ENCODE results near the gene FAM131C. TPM values are rescaled to one million over a fixed set of nuclear protein-coding genes. Genes with fewer than 3 reads are reported as not detected.
A peak's percentile ranks its signal among the peaks of the same experiment; 100 is the strongest.

The FAM131C gene
- total RNA-seq, 2 donors from 2014 or later: 0.66 to 2.5 TPM

DNA sequence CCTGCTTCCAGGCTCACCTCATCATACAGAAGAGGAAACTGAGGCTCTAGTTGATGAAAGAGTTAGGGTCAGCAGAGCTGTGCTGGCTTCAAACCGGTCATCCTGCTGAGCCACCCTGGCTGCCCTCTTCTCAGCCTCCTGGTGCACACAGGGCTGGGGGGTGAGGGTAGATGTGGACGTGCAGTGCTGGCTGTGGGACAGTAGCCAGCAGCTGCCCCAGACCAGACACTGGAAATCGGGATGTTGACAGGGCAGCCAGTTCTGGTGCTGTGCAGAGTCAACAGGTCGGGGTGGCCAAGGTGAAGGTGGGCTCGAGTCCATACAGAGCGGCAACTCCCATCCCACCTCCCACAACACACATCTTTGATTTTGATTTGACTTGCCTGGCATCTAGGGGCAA lies 53.1 kb downstream of the FAM131C start:
- 92% methylated on average over 6 of the region's 6 CpGs; no CpG with 5 or more reads in 1 of the 2 experiments for WGBS, 2 experiments (ENCODE audit: insufficient coverage in 1 of 2, insufficient read length in 1 of 2)
- Histone ChIP-seq H3K9me3 (ENCODE audit: control insufficient read depth, low read length) (no peaks in the 10 kb centered on the region), H3K27ac (ENCODE audit: low read depth, low read length) (no peak overlapping the region), H3K27me3 (ENCODE audit: control insufficient read depth, insufficient read depth, low read length, poor library complexity, severe bottlenecking) (no peaks in the 10 kb centered on the region), H3K9ac (ENCODE audit: extremely low read depth, low read length, poor library complexity, severe bottlenecking) (no peak overlapping the region), H3K36me3 (ENCODE audit: control insufficient read depth, insufficient read depth, low read length) (no peaks in the 10 kb centered on the region), H3K4me1 (ENCODE audit: control insufficient read depth, insufficient read depth, low read length) (peaks cover 5% of the 10 kb centered on the region), H3K4me3 (ENCODE audit: low read length) (no peak overlapping the region)
- Mint-ChIP-seq H3K4me3 (no peak overlapping the region), H3K27me3 (ENCODE audit: insufficient read depth) (peaks cover 48% of the 10 kb centered on the region), H3K27ac (no peak overlapping the region), H3K9me3 (no peaks in the 10 kb centered on the region), H3K4me1 (peaks cover 9% of the 10 kb centered on the region), H3K36me3 (ENCODE audit: low read depth) (no peaks in the 10 kb centered on the region)
- no peak for DNase-seq
- TF ChIP-seq, protein P1, sequence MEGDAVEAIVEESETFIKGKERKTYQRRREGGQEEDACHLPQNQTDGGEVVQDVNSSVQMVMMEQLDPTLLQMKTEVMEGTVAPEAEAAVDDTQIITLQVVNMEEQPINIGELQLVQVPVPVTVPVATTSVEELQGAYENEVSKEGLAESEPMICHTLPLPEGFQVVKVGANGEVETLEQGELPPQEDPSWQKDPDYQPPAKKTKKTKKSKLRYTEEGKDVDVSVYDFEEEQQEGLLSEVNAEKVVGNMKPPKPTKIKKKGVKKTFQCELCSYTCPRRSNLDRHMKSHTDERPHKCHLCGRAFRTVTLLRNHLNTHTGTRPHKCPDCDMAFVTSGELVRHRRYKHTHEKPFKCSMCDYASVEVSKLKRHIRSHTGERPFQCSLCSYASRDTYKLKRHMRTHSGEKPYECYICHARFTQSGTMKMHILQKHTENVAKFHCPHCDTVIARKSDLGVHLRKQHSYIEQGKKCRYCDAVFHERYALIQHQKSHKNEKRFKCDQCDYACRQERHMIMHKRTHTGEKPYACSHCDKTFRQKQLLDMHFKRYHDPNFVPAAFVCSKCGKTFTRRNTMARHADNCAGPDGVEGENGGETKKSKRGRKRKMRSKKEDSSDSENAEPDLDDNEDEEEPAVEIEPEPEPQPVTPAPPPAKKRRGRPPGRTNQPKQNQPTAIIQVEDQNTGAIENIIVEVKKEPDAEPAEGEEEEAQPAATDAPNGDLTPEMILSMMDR (conservative IDR thresholded peaks at IDR 0.05): no peak

DNA sequence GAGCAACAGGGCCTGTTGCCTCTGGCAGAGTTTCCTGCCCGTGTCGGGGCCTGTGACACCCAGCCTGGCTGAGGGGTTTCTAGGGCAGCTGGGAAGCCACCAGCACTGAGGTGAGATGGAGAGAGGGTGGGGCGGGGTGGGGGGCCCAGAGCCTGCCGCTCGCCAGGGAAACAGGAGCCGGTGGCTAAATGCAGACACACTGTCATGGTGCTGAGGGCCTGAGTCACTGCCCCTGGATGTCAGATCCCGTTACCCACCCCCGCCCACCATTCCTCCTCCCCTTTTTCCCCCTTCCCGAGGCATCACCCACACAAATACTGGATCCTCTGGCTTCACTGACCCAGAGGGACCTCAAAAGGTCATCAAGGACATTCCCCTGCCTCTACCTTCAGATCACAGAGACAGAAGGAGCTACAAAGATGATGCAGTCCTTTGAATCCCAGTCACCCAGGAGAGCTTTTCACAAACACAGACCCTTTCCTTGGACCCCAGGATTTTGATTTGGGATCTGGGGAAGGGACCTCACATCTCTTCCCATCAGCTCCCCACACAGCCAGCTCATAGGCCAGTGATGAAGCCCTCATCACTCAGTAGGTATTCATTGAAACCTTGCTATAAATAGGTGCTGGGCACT lies 53.7 kb downstream of the FAM131C start:
- no peaks in the 10 kb centered on the region for H3K9me3 Mint-ChIP-seq
- H3K9ac ChIP-seq (ENCODE audit: extremely low read depth, low read length, poor library complexity, severe bottlenecking): no peak overlapping the region
- 79 to 88% methylated on average over 3 to 9 of the region's 9 CpGs for WGBS, 2 experiments (ENCODE audit: insufficient coverage in 1 of 2, insufficient read length in 1 of 2)

DNA sequence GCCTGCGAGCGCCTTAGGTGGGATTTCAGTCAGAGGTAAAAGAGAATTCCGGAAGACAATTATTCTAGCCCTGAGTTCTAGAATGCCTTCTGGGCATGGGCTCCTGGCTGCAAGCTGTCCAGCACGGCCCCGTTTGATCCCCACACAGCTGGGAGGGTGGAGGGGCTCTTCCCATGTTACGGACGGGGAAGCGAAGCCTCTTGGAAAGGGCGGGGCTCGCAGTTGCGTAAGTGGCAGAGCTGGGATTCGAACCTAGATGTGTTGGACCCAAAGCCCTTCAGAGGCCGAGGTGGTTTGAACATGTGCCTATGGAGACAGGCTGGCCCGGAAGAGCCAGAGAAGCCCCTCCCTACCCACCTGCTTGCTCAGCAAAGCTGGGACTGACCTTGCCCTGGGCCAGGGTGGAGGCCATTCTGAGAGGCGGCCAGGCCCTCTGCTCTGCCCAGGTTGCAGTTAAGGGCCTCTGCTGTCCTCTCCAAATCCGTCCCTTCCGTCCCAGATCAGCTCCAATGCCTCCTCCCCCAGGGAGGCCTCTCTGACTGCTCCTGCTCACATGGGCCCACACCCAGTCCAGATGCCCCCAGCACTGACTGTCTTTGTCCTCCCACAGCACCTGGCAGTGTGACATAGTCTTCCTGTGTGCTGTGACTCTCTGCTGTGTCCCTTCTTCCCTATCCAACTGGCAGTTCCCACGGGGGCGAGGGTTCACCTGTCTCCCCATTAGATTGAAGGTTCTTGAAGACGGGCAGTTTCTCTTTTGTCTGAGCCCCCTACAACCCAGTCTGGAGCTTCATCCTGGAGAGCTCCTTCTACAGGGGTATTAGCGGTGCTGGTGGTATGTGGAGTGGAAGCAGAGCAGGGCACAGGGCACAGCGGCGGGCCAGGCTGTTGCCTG lies 54.5 kb downstream of the FAM131C start:
- WGBS, 2 experiments (ENCODE audit: insufficient coverage in 1 of 2, insufficient read length in 1 of 2): 91 to 92% methylated on average over 6 to 23 of the region's 23 CpGs
- Histone ChIP-seq H3K27me3 (ENCODE audit: control insufficient read depth, insufficient read depth, low read length, poor library complexity, severe bottlenecking) (no peaks in the 10 kb centered on the region), H3K4me3 (ENCODE audit: low read length) (no peak overlapping the region), H3K9me3 (ENCODE audit: control insufficient read depth, low read length) (no peaks in the 10 kb centered on the region), H3K27ac (ENCODE audit: low read depth, low read length) (no peak overlapping the region), H3K4me1 (ENCODE audit: control insufficient read depth, insufficient read depth, low read length) (peaks cover 5% of the 10 kb centered on the region), H3K36me3 (ENCODE audit: control insufficient read depth, insufficient read depth, low read length) (no peaks in the 10 kb centered on the region), H3K9ac (ENCODE audit: extremely low read depth, low read length, poor library complexity, severe bottlenecking) (no peak overlapping the region)
- Mint-ChIP-seq H3K4me3 (no peak overlapping the region), H3K27me3 (ENCODE audit: insufficient read depth) (peaks cover 35% of the 10 kb centered on the region), H3K4me1 (peaks cover 15% of the 10 kb centered on the region), H3K9me3 (no peaks in the 10 kb centered on the region), H3K36me3 (ENCODE audit: low read depth) (no peaks in the 10 kb centered on the region), H3K27ac (peak overlapping the region; percentile 53)
- no peak for DNase-seq
- TF ChIP-seq, protein P1 (conservative IDR thresholded peaks at IDR 0.05): no peak

More for the DNA sequence above, 53.7 kb downstream of the FAM131C start:
- Histone ChIP-seq H3K27me3 (ENCODE audit: control insufficient read depth, insufficient read depth, low read length, poor library complexity, severe bottlenecking) (no peaks in the 10 kb centered on the region), H3K27ac (ENCODE audit: low read depth, low read length) (no peak overlapping the region), H3K4me1 (ENCODE audit: control insufficient read depth, insufficient read depth, low read length) (peaks cover 5% of the 10 kb centered on the region), H3K4me3 (ENCODE audit: low read length) (no peak overlapping the region), H3K36me3 (ENCODE audit: control insufficient read depth, insufficient read depth, low read length) (no peaks in the 10 kb centered on the region), H3K9me3 (ENCODE audit: control insufficient read depth, low read length) (no peaks in the 10 kb centered on the region)
- TF ChIP-seq, protein P1 (conservative IDR thresholded peaks at IDR 0.05): no peak
- H3K4me1 Mint-ChIP-seq: peaks cover 9% of the 10 kb centered on the region
- no peak overlapping the region for H3K4me3 Mint-ChIP-seq
- DNase-seq: no peak
- H3K27me3 Mint-ChIP-seq (ENCODE audit: insufficient read depth): peaks cover 43% of the 10 kb centered on the region
- peak overlapping the region; percentile 53 for H3K27ac Mint-ChIP-seq
- no peaks in the 10 kb centered on the region for H3K36me3 Mint-ChIP-seq (ENCODE audit: low read depth)
